ENCODE measurements around the gene SLC22A12. TPM values are rescaled to one million over a fixed set of nuclear protein-coding genes. Genes with fewer than 3 reads are reported as not detected.

The SLC22A12 gene
- polyA plus RNA-seq, 1 experiment, result not detected

- DNase-seq (ENCODE audit: low read depth, low spot score), result no peak
- POLR2A ChIA-PET, result no interaction called here
- no peak overlapping the region for H3K27ac ChIP-seq (ENCODE audit: low read depth, low read length)
- peaks cover 38% of the 10 kb centered on the region for H3K27me3 ChIP-seq (ENCODE audit: control insufficient read depth, insufficient read depth, low read length)
- CTCF ChIA-PET, result interaction anchor here (1.0 kb wide), 1 partner anchor 157 kb away, joined by 3 read pairs; no protein-coding TSS in a partner anchor
- no peaks in the 10 kb centered on the region; the same call in 1 of the 2 replicates for H3K9me3 ChIP-seq (ENCODE audit: control insufficient read depth, insufficient read depth, low read length)
- no peak for TF ChIP-seq CTCF (IDR thresholded peaks at IDR 0.05; ENCODE audit: low read depth, low read length)
- no peak overlapping the region for H3K4me3 ChIP-seq (ENCODE audit: low read depth, low read length)
These were observed 14.2 kb downstream of the SLC22A12 start for GRCh38 chr11:64605244-64605560.

- Histone ChIP-seq H3K4me3 (ENCODE audit: low read depth, low read length) (no peak overlapping the region), H3K9me3 (ENCODE audit: control insufficient read depth, insufficient read depth, low read length) (no peaks in the 10 kb centered on the region; the same call in 1 of the 2 replicates), H3K27me3 (ENCODE audit: control insufficient read depth, insufficient read depth, low read length) (peaks cover 38% of the 10 kb centered on the region), H3K27ac (ENCODE audit: low read depth, low read length) (no peak overlapping the region)
- POLR2A ChIA-PET, result no interaction called here
- CTCF ChIA-PET, result no interaction called here
- no peak for TF ChIP-seq CTCF (IDR thresholded peaks at IDR 0.05; ENCODE audit: low read depth, low read length)
- DNase-seq (ENCODE audit: low read depth, low spot score), result no peak
These were observed 14.9 kb downstream of the SLC22A12 start for GRCh38 chr11:64605656-64606585.

DNA sequence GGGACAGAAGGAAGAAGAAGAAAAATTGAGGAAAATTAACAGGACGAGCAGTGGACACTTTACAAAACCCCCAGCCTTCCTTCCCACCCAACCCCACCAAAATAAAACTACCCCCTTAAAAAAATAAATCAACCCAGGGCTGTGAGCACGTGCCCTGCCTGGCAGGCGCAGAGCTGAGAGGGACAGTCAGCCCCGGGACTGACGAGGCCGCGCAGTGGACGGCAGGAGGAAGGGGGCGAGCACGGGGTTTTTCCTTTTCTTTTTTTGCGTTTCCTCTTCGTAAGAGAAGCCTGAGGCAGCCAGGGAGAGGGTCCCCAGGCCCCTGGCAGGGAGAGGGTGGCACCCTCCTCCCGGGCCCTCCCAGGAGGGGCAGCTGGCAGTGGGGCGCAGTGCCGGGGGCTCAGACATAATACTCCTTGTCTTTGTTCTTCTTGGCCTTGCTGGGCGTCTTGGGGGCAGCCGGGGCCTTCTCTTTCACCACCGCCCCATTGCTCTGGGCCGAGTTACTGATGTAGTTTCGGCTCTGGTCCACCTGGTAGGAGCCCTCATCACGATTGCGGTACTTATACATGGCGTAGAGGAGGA lies 15.9 kb downstream of the SLC22A12 start:
- H3K9me3 ChIP-seq (ENCODE audit: control insufficient read depth, insufficient read depth, low read length), result no peaks in the 10 kb centered on the region; the same call in 1 of the 2 replicates
- TF ChIP-seq CTCF (IDR thresholded peaks at IDR 0.05; ENCODE audit: low read depth, low read length), result no peak
- POLR2A ChIA-PET, result no interaction called here
- no peak overlapping the region for H3K27ac ChIP-seq (ENCODE audit: low read depth, low read length)
- H3K4me3 ChIP-seq (ENCODE audit: low read depth, low read length), result no peak overlapping the region
- peaks cover 36% of the 10 kb centered on the region for H3K27me3 ChIP-seq (ENCODE audit: control insufficient read depth, insufficient read depth, low read length)
- CTCF ChIA-PET, result no interaction called here
- no peak for DNase-seq (ENCODE audit: low read depth, low spot score)

DNA sequence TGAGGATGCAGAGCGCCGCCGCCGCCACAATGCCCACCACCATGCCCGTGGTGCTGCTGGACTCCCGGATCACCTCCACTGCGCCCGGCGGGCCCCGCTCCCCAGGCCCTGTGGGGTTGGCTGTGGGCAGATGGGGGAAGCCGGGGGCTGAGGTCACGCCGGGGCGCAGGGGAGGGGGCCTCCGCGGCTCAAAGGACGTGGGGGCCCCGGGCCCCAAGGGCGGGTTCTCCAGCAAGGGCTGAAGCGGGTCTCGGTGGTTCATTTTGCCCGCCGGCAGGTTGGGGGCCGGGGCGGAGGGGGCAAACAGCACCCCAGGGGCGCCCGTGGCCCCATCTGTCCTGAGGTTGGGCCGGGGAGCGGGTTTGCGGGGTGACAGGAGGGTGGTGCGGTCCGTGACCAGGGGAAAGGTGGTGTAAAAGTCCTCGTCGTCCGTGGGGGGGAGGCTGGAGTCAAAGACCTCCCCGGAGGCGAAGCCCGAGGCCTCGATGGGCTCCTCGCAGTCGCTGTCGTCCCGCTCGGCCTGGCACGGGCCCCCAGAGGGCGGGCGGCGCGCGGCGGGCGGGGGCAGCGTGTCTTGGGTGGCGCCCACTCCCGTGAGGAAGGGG lies 16.5 kb downstream of the SLC22A12 start:
- no peak for DNase-seq (ENCODE audit: low read depth, low spot score)
- no peaks in the 10 kb centered on the region; the same call in 1 of the 2 replicates for H3K9me3 ChIP-seq (ENCODE audit: control insufficient read depth, insufficient read depth, low read length)
- no peak for TF ChIP-seq CTCF (IDR thresholded peaks at IDR 0.05; ENCODE audit: low read depth, low read length)
- no peak overlapping the region for H3K4me3 ChIP-seq (ENCODE audit: low read depth, low read length)
- H3K27me3 ChIP-seq (ENCODE audit: control insufficient read depth, insufficient read depth, low read length), result peaks cover 39% of the 10 kb centered on the region
- no peak overlapping the region for H3K27ac ChIP-seq (ENCODE audit: low read depth, low read length)
- POLR2A ChIA-PET, result no interaction called here
- CTCF ChIA-PET, result no interaction called here

- CTCF ChIA-PET, result no interaction called here
- no peaks in the 10 kb centered on the region; the same call in 1 of the 2 replicates for H3K9me3 ChIP-seq (ENCODE audit: control insufficient read depth, insufficient read depth, low read length)
- no peak overlapping the region for H3K27ac ChIP-seq (ENCODE audit: low read depth, low read length)
- TF ChIP-seq CTCF (IDR thresholded peaks at IDR 0.05; ENCODE audit: low read depth, low read length), result no peak
- POLR2A ChIA-PET, result no interaction called here
- H3K27me3 ChIP-seq (ENCODE audit: control insufficient read depth, insufficient read depth, low read length), result peaks cover 39% of the 10 kb centered on the region
- no peak for DNase-seq (ENCODE audit: low read depth, low spot score)
- H3K4me3 ChIP-seq (ENCODE audit: low read depth, low read length), result no peak overlapping the region
These were observed 17.0 kb downstream of the SLC22A12 start for GRCh38 chr11:64608046-64608445.
